Loucy (cell line): ENCODE results near the gene PANX2.
"Not testable (repeated sequence)": the region's sequence is repeated elsewhere in the genome, so short reads cannot be mapped to it uniquely, and the experiment has no call there.

Experiments
- EZH2phosphoT487 ChIP-seq: fragments of 200-600 bp; IDR thresholded peaks from 2 replicates; pipeline ENCODE4 v1.6.1; 2018; ENCODE audit warnings: antibody characterized with exemption, mild to moderate bottlenecking, moderate library complexity, borderline replicate concordance
- TF ChIP-seq, protein P1 (sequence below): fragments of 200-600 bp; sonication (generic); conservative IDR thresholded peaks from 2 replicates; pipeline ENCODE4 v1.5.1; 2014; ENCODE audit warnings: mild to moderate bottlenecking, antibody characterized with exemption, low read length

DNA sequence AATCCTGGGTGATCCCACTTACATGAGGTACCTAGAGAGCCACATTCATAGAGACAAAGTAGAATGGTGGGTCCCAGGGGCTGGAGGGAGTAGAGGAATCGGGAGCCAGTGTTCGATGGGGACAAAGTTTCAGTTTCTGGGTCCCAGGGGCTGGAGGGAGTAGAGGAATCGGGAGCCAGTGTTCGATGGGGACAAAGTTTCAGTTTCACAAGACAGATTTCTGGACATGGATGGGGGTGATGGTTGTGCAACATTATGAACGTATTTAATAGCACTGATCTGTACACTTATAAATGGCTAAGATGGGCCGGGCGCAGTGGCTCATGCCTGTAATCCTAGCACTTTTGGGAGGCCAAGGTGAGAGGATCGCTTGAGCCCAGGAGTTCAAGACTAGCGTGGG, 34.5 kb downstream of the PANX2 start:
- TF ChIP-seq, protein P1, sequence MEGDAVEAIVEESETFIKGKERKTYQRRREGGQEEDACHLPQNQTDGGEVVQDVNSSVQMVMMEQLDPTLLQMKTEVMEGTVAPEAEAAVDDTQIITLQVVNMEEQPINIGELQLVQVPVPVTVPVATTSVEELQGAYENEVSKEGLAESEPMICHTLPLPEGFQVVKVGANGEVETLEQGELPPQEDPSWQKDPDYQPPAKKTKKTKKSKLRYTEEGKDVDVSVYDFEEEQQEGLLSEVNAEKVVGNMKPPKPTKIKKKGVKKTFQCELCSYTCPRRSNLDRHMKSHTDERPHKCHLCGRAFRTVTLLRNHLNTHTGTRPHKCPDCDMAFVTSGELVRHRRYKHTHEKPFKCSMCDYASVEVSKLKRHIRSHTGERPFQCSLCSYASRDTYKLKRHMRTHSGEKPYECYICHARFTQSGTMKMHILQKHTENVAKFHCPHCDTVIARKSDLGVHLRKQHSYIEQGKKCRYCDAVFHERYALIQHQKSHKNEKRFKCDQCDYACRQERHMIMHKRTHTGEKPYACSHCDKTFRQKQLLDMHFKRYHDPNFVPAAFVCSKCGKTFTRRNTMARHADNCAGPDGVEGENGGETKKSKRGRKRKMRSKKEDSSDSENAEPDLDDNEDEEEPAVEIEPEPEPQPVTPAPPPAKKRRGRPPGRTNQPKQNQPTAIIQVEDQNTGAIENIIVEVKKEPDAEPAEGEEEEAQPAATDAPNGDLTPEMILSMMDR = not testable (repeated sequence)
- not testable (repeated sequence) for TF ChIP-seq EZH2phosphoT487
